HG03354 (cell line): Measurements from ENCODE around the gene EIF6.

ENCODE experiments used
- ATAC-seq: cut with Tn5 transposase; IDR thresholded peaks from one replicate; pipeline ENCODE4 v1.9.1; 2021; ENCODE audit warnings: mild to moderate bottlenecking; ENCODE audit not compliant: unreplicated experiment, poor library complexity, severe bottlenecking

EIF6 gene

GRCh38 chr20:35296101-35296554, 11.6 kb upstream of the EIF6 start:
- no peak for ATAC-seq

- ATAC-seq: no peak
These were observed 11.1 kb upstream of the EIF6 start for GRCh38 chr20:35295674-35296073.

- no peak for ATAC-seq
These were observed 10.5 kb upstream of the EIF6 start for GRCh38 chr20:35295058-35295457.

GRCh38 chr20:35294293-35294685, 9.7 kb upstream of the EIF6 start:
- no peak for ATAC-seq

GRCh38 chr20:35293303-35294292, 9.0 kb upstream of the EIF6 start:
- no peak for ATAC-seq

- ATAC-seq: no peak
These were observed 8.1 kb upstream of the EIF6 start for GRCh38 chr20:35292504-35293285.

GRCh38 chr20:35291654-35292503, 7.3 kb upstream of the EIF6 start, which contains the start of gene FAM83C:
TSS of gene FAM83C (minus strand) at chr20:35292425. CDS start at chr20:35292304, 121 bp downstream.
- no peak for ATAC-seq

GRCh38 chr20:35290887-35291417, 6.4 kb upstream of the EIF6 start:
- ATAC-seq: no peak

GRCh38 chr20:35290186-35290886, 5.8 kb upstream of the EIF6 start:
- no peak for ATAC-seq

GRCh38 chr20:35288325-35289060, 3.9 kb upstream of the EIF6 start:
- no peak for ATAC-seq

GRCh38 chr20:35287509-35288324, 3.1 kb upstream of the EIF6 start:
- ATAC-seq: no peak

- ATAC-seq: no peak
These were observed 2.4 kb upstream of the EIF6 start for GRCh38 chr20:35286899-35287508.

- ATAC-seq: no peak
These were observed 1.7 kb upstream of the EIF6 start for GRCh38 chr20:35286077-35286898.

- no peak for ATAC-seq
These were observed 1.2 kb upstream of the EIF6 start for GRCh38 chr20:35285806-35286076.

GRCh38 chr20:35284992-35285805, 627 bp upstream of the EIF6 start:
- no peak for ATAC-seq
